Left cardiac atrium (tissue), 4 donors: Measurements from ENCODE around the gene KIF5A. TPM values are rescaled to one million over a fixed set of nuclear protein-coding genes. Genes with fewer than 3 reads are reported as not detected.

ENCODE experiments used
- ATAC-seq, 2 donors: fragments of 200-7000 bp; cut with Tn5 transposase; one replicate each; pipeline ENCODE4 v1.9.1; 2020; ENCODE audit warnings: mild to moderate bottlenecking in 2 of 2, moderate library complexity in 2 of 2
- DNase-seq: peaks from one replicate; pipeline ENCODE4 v3.0.0-alpha.2; 2020
- intact Hi-C, 2 donors: fragments of 100-400 bp; cut with DNase I; formaldehyde crosslinking; loops; one replicate each; pipeline versions ENCODE4 v1.14.1 to v1.15.1; 2022 to 2023
- total RNA-seq, 2 donors: library from RNA; stranded (reverse); fragmentation: NEBNext Ultra II Directional; extraction: Animal tissue kit (Norgen Biotek cat#: 25700); gene quantifications; one replicate each; pipeline ENCODE4 v1.2.1, GENCODE V29; 2021
- donor health status: DM: no; HTN: yes; CAD: no.
- donor health status: DM: no; HTN: yes; CAD: no; lungs with severe emphysema.
- donor health status: DM: yes; HTN: yes; CAD: no.
- donor health status: Dilated cardiomyopathy.

KIF5A gene
- total RNA-seq, 2 donors from 2014 or later, result 0.10 to 0.18 TPM

DNA sequence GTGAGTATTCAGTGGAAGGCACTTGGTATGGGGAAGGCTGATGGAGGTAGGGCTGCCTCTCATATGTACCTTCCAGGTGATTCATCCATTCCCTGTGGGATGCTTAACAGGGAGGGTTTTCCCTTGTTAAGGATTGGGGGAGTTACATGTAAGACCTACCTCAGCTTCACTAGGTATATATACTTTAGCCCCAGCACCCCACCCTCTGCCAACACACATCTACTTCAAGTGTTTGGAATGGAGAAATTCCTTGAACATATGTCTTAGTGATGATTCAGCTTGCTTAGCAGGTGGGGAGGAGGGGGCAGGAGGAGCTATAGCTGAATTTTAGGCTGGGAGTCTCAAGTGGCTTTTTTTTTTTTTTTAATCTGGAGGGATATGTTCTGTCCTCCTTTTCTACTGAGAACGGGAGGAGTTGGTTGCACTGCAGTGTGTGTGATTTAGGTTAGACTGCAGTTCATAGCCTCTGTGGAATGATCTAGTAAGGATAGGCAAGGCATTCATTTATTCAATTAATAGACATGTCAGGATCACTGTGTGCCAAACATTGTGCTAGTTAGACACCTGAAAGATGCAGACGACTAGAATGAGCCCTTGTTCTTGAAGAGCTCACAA is 42.8 kb downstream of the KIF5A start:
- no peak for ATAC-seq
- no peak for DNase-seq
- intact Hi-C loops, result no loop called here

DNA sequence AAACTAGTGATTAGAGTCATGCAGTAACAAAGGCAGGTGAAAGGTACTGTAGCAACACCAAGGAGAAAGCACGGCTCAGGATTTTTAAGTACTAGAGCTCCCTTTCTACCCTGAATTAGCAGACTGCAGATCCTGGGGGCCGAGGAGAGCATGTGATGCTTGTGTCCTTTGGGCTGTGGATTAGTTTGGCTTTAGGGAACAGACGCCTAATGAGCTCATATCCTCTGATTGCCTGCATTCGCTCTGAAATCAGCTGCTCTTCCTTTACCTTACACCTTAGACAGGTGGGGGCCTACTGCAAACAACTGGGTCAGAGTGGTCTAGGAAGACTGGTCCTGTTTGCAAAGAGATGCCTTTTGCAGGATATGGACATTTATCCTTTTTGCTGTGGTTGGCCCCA is 43.3 kb downstream of the KIF5A start:
- ATAC-seq, result no peak
- intact Hi-C loops, result no loop called here

DNA sequence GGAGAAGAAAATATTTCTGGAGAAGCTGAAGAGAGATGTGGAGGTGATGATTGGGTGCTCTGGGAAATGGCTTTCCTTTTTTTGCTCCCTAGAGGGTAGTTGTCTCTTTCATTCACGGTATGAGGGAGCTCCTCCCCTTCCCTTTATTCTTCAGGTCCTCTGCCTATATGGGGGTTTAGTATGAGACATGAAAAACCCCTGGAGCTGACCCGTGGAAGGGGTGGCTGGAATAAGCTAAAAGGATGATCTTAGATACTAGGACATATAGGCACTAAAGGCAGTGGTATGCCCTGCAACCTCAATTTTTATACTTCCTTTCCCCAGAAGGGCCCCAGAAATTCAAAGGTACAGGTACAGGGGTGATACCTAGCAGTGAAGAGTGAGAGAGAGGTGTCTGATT is 50.6 kb downstream of the KIF5A start:
- no peak for ATAC-seq
- intact Hi-C loops, result no loop called here

More for the DNA sequence above, 43.3 kb downstream of the KIF5A start:
- no peak for DNase-seq

GRCh38 chr12:57602544-57602943 is 52.7 kb downstream of the KIF5A start:
- ATAC-seq (no peak), DNase-seq (no peak)
- intact Hi-C loops, result no loop called here

More for the DNA sequence above, 50.6 kb downstream of the KIF5A start:
- DNase-seq, result no peak

DNA sequence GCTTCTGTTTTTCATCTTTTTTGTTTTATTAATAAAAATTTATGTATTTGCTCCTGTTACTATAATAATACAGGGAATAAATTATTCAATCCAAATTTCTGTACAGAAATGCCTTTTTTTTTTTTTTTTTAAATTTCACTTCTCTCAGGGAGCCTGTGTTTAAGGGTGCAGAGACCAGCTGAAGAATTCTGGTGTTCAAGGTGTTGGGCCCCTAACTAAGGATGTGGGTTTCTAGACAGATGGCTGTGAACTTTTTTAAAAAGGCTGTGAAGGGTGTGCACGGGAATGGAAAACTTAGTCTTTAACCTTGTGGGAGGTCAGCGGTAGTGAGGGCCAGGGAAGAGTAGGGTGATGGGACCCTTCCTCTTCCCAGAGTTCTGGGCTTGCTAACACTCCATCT is 53.5 kb downstream of the KIF5A start:
- ATAC-seq, result no peak
- intact Hi-C loops, result no loop called here
- DNase-seq, result no peak

DNA sequence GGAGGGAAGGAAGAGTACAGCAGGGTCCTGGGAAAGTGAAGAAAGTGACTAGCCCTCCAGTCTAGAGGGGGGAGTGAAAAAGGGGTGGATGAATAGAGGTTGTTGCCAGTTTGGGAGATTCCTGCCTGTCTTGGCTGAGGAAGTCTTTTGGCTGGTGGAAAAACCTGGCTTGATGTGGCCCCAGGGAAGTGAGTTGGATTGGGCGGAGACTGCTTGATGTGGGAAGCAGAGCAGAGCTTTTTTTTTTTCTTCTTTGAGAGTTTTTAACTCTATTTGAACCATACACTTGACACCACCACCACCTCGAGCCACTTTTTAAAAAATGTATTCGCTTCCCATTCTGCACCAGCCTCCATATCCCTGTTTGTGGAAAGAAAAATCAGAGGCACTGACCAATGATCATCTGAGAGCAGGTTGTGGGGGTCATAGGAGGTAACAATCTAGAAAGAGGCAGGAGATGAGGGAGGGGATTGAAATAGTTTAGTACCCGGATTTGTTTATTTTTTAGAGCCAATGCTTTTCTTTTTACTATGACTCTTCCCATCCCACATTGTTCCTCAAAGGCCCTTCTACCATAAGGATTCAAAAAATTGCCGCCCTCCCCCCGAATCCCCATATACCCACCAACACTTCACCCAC is 54.1 kb downstream of the KIF5A start:
- DNase-seq, result peak; percentile 60
- intact Hi-C loops, result no loop called here
- peak; percentile 77 to 84 for ATAC-seq

- ATAC-seq (peak; percentile 68 to 70), DNase-seq (peak; percentile 64)
- intact Hi-C loops, result no loop called here
These were observed 54.7 kb downstream of the KIF5A start, which contains the start of gene DTX3 for GRCh38 chr12:57604454-57604991. DTX3 (plus strand) TSS chr12:57604824; CDS start chr12:57606518, 1,694 bp downstream.

DNA sequence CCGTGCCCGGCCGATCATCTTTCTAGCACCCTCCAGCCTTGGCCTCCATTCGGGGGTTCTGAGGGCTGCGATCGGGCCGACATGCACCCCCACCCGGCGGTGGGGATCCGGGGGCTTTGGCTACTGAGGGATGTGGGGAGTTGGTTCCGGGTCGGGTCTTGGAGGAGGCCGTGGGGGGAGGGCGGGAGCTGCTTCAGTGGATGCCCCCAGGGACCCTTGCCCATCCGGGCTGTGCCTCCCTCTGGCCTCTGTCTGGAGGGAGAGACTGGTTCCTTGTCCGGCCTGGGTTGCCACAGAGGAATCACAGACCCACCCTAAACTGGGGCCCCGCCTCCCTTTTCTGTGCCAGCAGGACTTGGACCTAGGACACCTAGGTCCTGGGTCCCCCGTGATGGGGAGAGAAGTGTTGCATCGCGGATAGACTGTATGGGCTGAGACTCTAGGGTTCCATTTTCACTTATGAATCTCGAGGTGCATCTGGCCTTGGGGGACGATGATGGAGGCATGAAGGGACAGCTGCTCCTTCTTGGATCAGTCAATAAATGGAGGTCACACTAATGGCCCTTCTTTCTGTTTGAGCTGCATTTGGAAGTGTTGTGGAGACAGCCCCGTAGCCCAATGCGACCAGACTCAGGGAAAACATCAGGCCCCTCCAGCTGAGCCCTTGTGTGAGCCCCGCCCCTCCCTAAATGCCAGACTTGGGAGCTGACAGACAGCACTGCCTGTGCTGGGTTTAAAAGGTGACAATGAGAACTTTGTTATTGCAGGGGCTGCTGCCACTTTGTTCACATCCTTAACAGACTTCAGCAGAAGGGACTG is 55.4 kb downstream of the KIF5A start:
- ATAC-seq, result peak; percentile 16 to 37
- intact Hi-C loops, result no loop called here
- peak; percentile 52 for DNase-seq

- intact Hi-C loops, result no loop called here
- ATAC-seq, result no peak
- no peak for DNase-seq
These were observed 56.0 kb downstream of the KIF5A start for GRCh38 chr12:57605811-57606311.

DNA sequence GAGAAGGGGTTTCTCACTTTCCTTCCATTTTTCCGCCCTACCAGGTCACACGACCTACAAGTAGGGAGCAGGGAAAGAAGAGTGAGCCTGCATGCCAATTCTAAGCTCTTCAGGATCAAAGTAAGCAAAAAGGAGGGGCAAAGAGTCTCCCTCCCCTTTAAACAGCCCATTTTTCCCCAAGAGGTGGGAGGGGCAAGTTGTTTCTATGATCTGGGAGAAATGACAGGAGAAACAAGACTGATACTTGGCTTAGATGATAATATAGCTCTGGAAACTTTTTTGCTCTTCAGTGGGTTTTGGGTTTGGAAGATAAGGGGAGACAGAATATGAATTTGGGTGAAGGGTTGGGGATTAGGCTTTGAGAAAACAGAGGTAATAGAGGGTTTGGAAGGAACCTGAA is 56.6 kb downstream of the KIF5A start:
- DNase-seq (no peak), ATAC-seq (no peak)
- intact Hi-C loops, result no loop called here

DNA sequence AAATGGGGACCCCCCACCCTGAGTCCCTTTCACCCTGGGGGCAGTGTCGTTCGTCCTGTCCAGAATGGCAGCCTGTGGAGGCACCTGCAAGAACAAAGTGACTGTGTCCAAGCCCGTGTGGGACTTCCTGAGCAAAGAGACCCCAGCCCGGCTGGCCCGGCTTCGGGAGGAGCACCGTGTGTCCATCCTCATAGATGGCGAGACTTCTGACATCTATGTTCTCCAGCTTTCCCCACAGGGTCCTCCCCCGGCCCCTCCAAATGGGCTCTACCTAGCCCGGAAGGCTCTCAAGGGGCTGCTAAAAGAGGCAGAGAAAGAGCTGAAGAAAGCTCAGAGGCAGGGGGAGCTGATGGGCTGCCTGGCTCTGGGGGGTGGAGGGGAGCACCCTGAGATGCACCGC is 57.0 kb downstream of the KIF5A start:
- no peak for DNase-seq
- intact Hi-C loops, result no loop called here
- ATAC-seq, result no peak

DNA sequence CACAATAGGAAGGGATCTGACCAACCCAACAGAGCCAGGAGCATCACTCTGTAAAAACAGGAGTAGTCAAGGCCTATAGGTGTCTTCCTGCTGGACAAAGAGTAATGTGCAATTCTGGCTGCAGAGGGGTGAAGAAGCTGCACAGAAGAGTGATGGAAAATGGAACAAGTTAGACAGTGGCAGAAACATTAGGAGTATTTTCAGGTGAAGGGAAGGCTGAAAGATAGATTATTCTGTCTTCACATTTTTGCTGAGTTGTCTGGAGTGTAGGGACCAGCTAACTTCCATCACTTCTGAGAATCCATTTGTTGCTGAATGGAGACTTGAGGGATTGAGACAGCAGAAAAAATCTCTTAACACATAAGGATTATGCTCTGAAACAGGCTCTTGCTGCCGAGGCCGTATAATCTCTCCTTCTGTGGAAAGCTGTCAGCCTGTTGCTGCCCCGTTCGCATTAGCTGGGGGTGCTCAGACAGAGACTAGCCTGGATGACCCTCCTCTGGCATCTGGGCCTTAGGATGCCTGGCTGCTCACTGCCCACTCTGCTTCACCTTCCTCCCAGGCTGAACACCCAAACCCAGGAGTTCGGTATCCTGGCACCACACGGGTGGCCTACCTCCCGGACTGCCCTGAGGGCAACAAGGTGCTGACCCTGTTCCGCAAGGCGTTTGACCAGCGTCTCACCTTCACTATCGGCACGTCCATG is 58.3 kb downstream of the KIF5A start:
- intact Hi-C loops, result no loop called here
- DNase-seq, result no peak

GRCh38 chr12:57609101-57609780 is 59.4 kb downstream of the KIF5A start:
- no peak for ATAC-seq

More for the DNA sequence above, 58.3 kb downstream of the KIF5A start:
- no peak for ATAC-seq

DNA sequence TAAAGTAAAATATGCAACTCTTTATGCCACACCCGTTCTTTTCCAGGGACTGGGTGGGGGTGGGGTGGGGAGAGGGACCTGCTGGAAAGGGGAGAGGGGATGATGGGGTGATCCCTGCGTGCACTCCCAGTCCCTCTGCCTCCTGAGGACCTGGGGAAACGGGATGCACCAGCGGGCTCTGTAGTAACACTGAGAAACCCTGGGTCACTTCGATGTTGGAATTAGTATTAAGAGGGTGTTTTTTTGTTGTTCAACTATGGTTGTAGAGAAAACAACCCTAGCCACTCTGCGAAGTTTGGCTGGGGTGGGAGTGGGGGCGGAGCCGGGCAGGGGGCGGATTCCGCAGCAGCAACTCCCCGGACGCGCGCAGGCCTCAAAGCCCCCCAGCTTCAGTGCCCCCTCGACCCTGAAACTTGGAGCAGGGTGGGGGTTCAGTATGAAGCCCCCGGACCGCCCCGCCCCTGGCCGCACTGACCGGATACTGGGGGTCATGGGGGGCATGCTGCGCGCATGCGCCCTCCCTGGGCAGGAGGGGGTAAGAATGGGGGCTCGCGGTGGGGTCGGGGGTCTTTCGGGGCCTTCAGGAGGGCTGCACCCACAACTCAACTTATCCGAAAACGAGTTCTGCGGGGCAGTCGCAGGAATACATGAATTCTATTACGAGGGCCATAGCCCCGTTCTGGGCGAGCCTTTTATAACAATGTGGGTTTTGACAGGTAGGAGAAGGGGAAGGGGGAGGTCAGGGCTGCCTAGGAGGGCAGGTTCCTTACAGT is 60.1 kb downstream of the KIF5A start:
- ATAC-seq, result peak; percentile 4 to 15

More at GRCh38 chr12:57609101-57609780, 59.4 kb downstream of the KIF5A start:
- no peak for DNase-seq
- intact Hi-C loops, result no loop called here

DNA sequence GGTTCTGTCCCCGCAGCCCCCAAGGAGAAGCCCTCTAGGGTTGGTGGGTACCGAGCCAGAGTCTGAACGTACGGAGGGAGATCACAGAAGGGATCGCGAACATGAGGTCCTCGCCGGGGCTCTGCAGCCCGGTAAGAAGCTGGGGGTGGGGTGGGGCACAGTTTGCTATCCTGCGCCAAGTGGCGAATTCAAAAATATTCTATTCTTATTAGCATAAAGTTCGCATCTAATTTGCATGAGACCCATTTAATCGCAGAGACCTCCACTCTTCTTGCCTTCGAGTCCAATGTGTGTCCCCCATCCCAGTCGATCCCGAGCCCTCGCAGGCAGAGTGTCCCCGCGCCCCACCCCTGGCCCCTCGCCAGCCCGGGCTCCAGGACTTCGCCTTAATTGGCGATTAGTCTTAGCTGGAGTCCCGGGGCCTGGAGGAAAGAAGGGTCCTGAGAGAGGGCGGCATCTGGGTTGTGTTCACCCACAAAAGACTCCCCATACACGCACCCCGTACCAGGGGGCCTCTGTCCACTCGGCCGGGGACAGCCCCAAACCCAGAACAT is 60.8 kb downstream of the KIF5A start:
- intact Hi-C loops, result no loop called here
- peak; percentile 74 for DNase-seq
- peak; percentile 57 to 58 for ATAC-seq

More for the DNA sequence above, 60.1 kb downstream of the KIF5A start:
- no peak for DNase-seq
- intact Hi-C loops, result no loop called here

DNA sequence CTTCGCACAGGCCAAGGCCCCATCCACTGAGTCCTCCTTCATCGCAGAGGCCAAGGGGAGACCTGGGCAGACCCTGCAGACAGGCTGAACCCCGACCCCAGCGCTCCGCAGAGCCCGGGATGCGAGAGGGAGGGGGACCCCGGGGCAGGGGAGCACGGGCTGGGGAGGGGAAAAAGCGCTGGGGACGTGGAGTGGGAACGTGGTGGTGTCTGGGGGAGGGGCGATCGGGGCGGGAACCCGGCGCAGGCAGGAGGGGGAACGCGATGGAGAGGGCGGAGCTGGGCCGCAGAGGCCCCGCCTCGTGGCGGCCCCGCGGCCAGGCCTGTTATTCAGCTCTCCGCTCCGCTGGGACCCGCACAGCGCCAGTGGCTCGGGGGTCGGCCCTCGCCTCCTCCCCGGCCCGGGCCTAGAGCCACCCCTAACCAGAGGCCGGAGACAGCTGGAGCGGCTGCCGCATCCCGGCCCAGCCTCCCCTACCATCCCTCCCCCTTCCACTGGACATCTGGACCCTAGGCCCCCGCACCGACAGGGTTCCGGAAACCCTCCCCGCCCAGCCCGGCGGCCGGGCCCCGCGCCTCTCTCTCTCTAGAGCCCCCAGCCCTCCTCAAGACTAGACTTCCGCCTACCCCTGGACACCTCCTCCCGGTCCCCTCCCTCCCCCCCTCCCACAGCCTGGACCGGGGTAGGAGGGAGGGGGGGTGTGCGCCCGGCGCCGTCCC is 61.4 kb downstream of the KIF5A start, which contains the start of gene ARHGEF25:
TSS of gene ARHGEF25 (plus strand) at position 328 of the 719 bp plus-strand sequence. CDS start 460 bp downstream, outside the sequence.
- ATAC-seq (peak; percentile 90 to 92), DNase-seq (peak; percentile 83)
- intact Hi-C loops, result no loop called here
